HUES48 (cell line): ENCODE data around the gene USP6NL.
A peak's percentile ranks its signal among the peaks of the same experiment; 100 is the strongest.

Experiments used
- H3K27ac ChIP-seq: one replicate; pipeline ENCODE4 v1.7.0; 2013; ENCODE audit warnings: low read depth, low read length, inconsistent platforms
- H3K27me3 ChIP-seq: 2 replicates; pipeline ENCODE4 v1.6.1; 2013; ENCODE audit warnings: mild to moderate bottlenecking, low read length; ENCODE audit not compliant: control insufficient read depth, insufficient read depth
- H3K36me3 ChIP-seq: 2 replicates; pipeline ENCODE4 v1.6.1; 2013; ENCODE audit warnings: low read length; ENCODE audit not compliant: control insufficient read depth, insufficient read depth
- H3K4me1 ChIP-seq: 2 replicates; pipeline ENCODE4 v1.6.1; 2013; ENCODE audit warnings: mild to moderate bottlenecking, low read length; ENCODE audit not compliant: control insufficient read depth, insufficient read depth
- H3K4me3 ChIP-seq: 2 replicates; pipeline ENCODE4 v1.5.1; 2013; ENCODE audit warnings: mild to moderate bottlenecking, low read depth, low read length
- H3K9ac ChIP-seq: 2 replicates; pipeline ENCODE4 v1.6.1; 2013; ENCODE audit warnings: mild to moderate bottlenecking, low read depth, low read length, moderate library complexity
- H3K9me3 ChIP-seq: 2 replicates; pipeline ENCODE4 v1.6.1; 2013; ENCODE audit warnings: low read length; ENCODE audit not compliant: control insufficient read depth, insufficient read depth

USP6NL gene

DNA sequence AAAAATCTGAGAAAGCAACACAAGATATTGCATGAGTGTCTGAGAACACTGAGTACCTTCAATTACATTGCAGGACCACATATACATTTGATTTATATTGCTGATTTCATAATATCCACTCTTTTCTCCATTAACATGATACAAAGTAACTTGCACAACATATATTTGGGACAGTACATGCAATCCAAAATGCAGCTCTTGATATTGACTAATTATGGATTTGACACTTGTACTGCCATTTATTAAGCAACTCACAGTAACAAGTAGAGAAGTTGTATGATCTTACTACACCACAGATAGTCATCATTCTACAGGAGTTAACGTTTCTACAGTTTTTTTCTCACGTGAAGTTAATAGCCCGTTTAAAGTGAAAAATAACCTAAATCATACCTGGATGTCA is 46.7 kb downstream of the USP6NL start:
- no peak overlapping the region for H3K9ac ChIP-seq
- H3K27ac ChIP-seq: no peak overlapping the region
- H3K9me3 ChIP-seq: peaks cover 3% of the 10 kb centered on the region; the same call in 1 of the 2 replicates
- no peaks in the 10 kb centered on the region for H3K4me1 ChIP-seq
- H3K36me3 ChIP-seq: no peaks in the 10 kb centered on the region
- no peaks in the 10 kb centered on the region for H3K27me3 ChIP-seq
- H3K4me3 ChIP-seq: no peak overlapping the region

DNA sequence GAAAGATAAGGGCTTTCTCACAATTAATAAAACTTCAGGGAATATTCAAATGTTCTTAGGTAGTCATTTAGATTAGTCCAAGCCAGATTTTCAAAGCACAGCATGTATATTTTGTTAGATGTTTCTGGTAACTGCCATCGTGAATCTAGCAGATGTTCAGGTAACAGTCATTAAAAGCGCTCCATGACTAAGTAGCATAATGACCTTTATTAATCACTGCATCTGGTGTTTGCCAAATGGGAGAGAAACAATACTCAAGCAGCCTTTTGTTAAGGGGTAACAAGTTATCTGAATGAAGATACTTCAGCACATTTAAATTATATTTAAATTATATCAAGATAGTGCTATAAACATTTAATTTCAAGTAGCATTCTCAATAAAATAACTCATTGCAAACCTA is 47.5 kb downstream of the USP6NL start:
- Histone ChIP-seq H3K4me1 (no peaks in the 10 kb centered on the region), H3K36me3 (no peaks in the 10 kb centered on the region), H3K27ac (no peak overlapping the region), H3K9ac (no peak overlapping the region), H3K27me3 (no peaks in the 10 kb centered on the region), H3K9me3 (peaks cover 3% of the 10 kb centered on the region; the same call in 1 of the 2 replicates), H3K4me3 (no peak overlapping the region)

DNA sequence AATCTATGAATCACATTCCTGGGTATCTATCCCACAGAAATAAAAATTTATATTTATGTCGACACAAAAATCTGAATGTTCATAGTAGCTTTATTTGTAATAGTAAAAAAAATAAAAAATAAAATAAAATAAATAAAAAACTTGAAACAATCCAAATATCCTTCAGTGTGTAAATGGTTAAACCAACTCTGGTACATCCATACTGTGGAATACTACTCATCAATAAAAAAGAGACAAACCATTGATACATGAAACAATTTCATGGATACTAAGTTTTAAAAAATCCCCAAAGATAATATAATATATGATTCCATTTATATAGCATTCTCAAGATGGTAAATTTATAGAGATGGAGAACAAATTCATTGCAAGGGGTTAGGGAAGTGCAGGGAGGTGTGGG is 48.6 kb downstream of the USP6NL start:
- no peaks in the 10 kb centered on the region for H3K4me1 ChIP-seq

DNA sequence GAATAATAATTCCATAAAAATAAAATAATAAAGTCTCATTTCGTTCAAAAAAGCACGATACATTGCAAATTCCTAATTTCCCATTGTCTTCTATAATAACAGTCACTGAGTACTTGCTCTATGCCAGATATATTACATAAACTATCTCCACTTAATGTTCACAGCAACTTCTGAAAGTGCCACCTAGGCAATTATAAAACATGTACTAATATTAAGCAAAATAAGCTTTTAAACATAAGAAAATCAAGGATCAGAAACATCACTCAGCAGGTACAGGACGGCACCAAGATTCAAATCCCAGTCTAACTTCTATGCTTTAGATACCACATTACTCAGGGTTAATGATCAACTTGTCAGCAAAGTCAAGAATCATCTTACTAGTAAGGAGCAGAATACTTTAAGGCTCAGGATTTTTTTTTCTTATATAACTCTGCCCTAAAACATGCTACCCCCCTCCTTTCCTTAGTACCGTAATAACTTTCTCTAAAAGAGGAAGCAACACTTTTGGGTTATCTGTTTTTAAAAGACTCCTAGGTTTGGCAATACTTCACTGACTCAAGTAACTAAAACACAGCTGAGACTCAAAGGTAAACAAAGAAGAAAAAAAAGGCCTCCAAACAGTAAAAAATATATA is 51.3 kb downstream of the USP6NL start:
- Histone ChIP-seq H3K9ac (no peak overlapping the region), H3K27me3 (no peaks in the 10 kb centered on the region), H3K4me3 (no peak overlapping the region), H3K27ac (no peak overlapping the region), H3K36me3 (no peaks in the 10 kb centered on the region), H3K9me3 (peaks cover 3% of the 10 kb centered on the region; the same call in 1 of the 2 replicates), H3K4me1 (no peaks in the 10 kb centered on the region)

More for the DNA sequence above, 48.6 kb downstream of the USP6NL start:
- H3K36me3 ChIP-seq: no peaks in the 10 kb centered on the region
- no peak overlapping the region for H3K4me3 ChIP-seq
- H3K9me3 ChIP-seq: peaks cover 3% of the 10 kb centered on the region; the same call in 1 of the 2 replicates
- H3K27me3 ChIP-seq: no peaks in the 10 kb centered on the region
- no peak overlapping the region for H3K27ac ChIP-seq
- no peak overlapping the region for H3K9ac ChIP-seq

DNA sequence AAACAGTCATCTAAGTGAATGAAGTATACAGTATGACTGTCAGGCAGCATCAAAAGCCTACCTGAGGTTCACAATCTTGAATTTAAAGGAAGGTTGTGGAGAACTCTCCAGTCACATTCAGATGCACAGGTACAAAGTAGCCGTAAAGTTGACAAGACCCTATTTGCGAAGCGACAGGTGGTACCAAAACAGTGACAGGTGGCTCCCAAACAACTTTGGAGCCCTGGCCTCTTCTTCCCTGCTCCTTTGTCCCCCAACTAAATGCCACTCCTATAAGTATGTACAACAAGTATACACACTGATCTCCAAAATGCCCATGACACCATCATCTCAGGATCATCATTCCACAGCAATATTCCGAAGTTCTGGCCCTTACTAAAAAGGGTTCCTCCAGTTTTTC is 53.5 kb downstream of the USP6NL start:
- H3K27me3 ChIP-seq: no peaks in the 10 kb centered on the region
- H3K9me3 ChIP-seq: no peaks in the 10 kb centered on the region
- H3K4me3 ChIP-seq: no peak overlapping the region
- H3K36me3 ChIP-seq: no peaks in the 10 kb centered on the region
- H3K4me1 ChIP-seq: no peaks in the 10 kb centered on the region; the same call in 1 of the 2 replicates
- H3K27ac ChIP-seq: no peak overlapping the region
- H3K9ac ChIP-seq: no peak overlapping the region

DNA sequence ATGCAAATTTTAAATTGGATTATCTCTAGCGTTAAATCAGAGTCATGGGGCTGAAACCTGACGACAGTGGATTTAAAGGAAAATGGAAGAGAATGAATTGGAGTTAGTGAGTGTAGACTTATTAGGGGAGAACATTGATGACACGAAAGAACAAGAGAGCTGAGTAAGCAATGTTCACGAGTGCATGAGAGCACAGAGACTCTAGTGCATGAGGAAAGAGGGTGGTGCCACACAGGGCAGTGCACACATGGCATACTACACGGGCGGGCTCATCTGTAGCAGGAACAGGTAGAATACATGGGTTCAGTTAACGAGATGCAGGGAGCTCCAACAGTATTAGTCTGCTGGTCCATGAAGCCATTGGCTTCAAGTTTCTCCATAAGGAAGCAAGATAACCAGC is 53.9 kb downstream of the USP6NL start:
- Histone ChIP-seq H3K4me3 (no peak overlapping the region), H3K9ac (no peak overlapping the region), H3K27me3 (no peaks in the 10 kb centered on the region), H3K27ac (no peak overlapping the region), H3K36me3 (no peaks in the 10 kb centered on the region), H3K4me1 (peaks cover 3% of the 10 kb centered on the region), H3K9me3 (no peaks in the 10 kb centered on the region)

DNA sequence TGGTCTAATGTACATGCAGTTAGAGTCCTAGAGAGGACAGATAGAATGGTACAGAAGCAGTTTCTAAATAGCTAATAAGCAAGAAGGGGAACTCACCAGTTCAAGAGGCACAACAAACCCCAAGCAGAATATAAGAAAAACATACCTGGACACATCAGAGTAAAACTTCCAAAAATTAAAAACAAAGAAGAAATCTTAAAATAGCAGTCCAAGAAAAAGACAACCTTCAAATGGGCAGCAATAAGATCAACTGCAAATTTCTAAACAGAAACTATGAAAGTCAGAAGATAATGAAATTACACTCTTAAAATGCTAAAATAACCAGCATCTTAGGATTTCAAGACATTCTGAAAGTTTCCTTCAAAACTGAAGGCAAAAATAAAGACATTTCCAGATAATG is 55.9 kb downstream of the USP6NL start:
- Histone ChIP-seq H3K36me3 (no peaks in the 10 kb centered on the region), H3K27me3 (no peaks in the 10 kb centered on the region), H3K4me3 (no peak overlapping the region), H3K9ac (no peak overlapping the region), H3K4me1 (peaks cover 13% of the 10 kb centered on the region), H3K9me3 (no peaks in the 10 kb centered on the region), H3K27ac (no peak overlapping the region)

DNA sequence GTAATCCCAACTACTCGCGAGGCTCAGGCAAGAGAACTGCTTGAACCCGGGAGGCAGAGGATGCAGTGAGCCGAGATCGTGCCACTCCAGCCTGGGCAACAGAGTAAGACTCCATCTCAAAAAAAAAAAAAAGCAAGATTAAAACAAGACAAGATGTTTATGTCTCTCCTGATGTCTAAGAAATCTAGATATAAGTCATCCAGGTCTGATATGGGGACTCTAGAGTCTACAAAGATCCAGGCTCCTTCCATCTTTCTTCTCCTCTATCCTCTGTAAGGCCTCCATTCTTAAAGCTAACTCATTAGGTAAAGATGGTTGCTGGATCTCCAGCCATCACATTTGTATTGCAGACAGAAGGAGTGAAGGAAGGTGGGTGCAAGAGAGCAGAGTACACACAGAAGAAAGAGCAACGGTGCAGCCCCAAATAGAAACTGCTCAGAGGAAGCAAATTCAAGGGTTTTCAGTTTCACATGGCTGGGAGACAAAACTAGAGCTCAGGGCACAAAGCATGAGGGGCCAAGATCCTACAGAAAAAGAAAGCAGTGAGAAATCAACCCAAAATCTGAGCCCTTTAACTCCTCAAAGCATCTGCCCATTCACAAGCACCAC is 57.6 kb downstream of the USP6NL start:
- H3K4me3 ChIP-seq: no peak overlapping the region
- no peaks in the 10 kb centered on the region for H3K36me3 ChIP-seq
- no peak overlapping the region for H3K9ac ChIP-seq
- H3K27me3 ChIP-seq: no peaks in the 10 kb centered on the region
- no peak overlapping the region for H3K27ac ChIP-seq
- H3K4me1 ChIP-seq: peaks cover 13% of the 10 kb centered on the region
- no peaks in the 10 kb centered on the region for H3K9me3 ChIP-seq

DNA sequence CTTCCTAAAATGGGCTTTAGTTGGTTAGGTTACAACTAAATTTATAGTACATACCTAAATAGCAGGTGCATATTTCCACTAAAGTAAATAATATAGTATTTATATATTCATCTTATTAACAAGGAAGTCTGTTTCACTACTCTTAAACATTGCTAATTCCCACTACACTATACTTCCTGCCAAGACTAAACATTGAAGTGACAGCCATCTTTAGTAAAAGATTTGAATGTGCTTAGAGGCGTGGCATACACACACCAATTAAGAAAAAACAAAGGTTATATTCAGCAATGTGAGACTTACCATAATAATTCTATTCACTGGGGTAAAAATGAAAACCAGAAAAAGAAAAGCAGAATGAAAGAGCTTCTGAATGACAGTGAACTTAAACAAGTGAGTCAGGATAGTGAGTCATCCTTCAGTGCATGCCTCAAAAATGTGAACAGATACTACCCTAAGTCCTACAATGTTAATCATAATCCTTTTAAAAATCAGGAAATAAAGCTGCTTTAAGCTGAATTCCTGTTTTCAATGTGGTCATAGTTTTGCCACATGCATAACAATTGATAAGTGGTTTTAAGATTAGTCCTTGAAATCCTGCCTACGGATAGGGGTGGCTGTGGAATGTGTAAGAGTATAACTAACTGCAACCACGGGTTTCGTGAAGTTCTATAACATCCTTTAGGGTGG is 59.4 kb downstream of the USP6NL start:
- Histone ChIP-seq H3K4me1 (peaks cover 13% of the 10 kb centered on the region), H3K36me3 (no peaks in the 10 kb centered on the region), H3K9ac (no peak overlapping the region), H3K27ac (peak overlapping the region; percentile 57), H3K4me3 (no peak overlapping the region; the same call in 1 of the 2 replicates), H3K27me3 (no peaks in the 10 kb centered on the region), H3K9me3 (no peaks in the 10 kb centered on the region)

DNA sequence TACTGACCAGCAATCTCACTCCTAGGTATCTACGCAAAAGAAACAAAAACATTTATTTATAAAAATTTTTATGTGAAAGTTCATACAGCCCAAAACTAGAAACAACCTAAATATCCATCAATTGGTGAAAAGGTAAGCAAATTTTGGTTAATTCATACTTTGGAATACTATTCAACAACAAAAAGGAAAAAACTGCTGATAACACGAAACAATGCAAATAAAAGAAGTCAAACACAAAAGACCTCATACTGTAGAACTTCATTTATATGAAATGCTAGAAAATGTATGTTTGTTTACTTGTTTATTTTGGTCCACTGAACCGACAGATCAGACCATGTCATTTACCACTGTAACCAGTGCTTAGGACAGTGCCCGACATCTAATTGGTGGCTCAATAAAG is 60.3 kb downstream of the USP6NL start:
- no peaks in the 10 kb centered on the region for H3K27me3 ChIP-seq
- peak overlapping the region; percentile 57 for H3K27ac ChIP-seq
- H3K4me1 ChIP-seq: peaks cover 16% of the 10 kb centered on the region
- H3K9ac ChIP-seq: no peak overlapping the region
- no peaks in the 10 kb centered on the region for H3K9me3 ChIP-seq
- H3K4me3 ChIP-seq: no peak overlapping the region
- H3K36me3 ChIP-seq: no peaks in the 10 kb centered on the region

DNA sequence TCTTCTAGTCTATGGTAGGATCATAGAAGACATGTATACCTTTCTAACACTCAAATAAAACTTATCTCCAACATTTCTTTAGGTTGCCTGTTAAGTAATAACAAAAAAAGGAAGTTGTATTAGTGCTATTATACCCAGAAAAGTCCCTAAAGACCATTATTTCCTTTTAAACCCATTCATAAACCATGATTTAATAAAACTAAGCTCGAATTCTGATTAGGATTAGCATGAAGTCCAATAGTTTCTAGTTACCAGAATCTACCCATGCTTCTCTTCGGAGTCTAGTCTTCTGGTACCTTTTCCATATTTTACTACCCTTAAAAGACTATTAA is 62.7 kb downstream of the USP6NL start:
- Histone ChIP-seq H3K9ac (no peak overlapping the region), H3K36me3 (no peaks in the 10 kb centered on the region), H3K27me3 (no peaks in the 10 kb centered on the region), H3K4me3 (no peak overlapping the region), H3K27ac (no peak overlapping the region), H3K9me3 (no peaks in the 10 kb centered on the region), H3K4me1 (peaks cover 21% of the 10 kb centered on the region)
